Kidney epithelial cell (primary cell): ENCODE measurements around the gene DLG2. TPM values are rescaled to one million over a fixed set of nuclear protein-coding genes. Genes with fewer than 3 reads are reported as not detected.

ENCODE experiments used
- DNase-seq: peaks from one replicate; pipeline ENCODE4 v3.0.0-alpha.2; 2010; ENCODE audit warnings: low read depth
- H3K27me3 ChIP-seq: 2 replicates; pipeline ENCODE4 v1.6.0; 2011; ENCODE audit warnings: low read length; ENCODE audit not compliant: control insufficient read depth, insufficient read depth
- H3K36me3 ChIP-seq: 2 replicates; pipeline ENCODE4 v1.5.1; 2011; ENCODE audit warnings: low read length; ENCODE audit not compliant: control insufficient read depth, insufficient read depth
- H3K4me3 ChIP-seq: 2 replicates; pipeline ENCODE4 v1.5.1; 2011; ENCODE audit warnings: low read depth, mild to moderate bottlenecking, control low read depth, low read length
- total RNA-seq: library from RNA; depleted of rRNA; stranded (reverse); fragments of >200 nt; gene quantifications from 2 replicates; pipeline ENCODE4 v1.2.3, GENCODE V29; 2015
- TF ChIP-seq, protein P1 (sequence below): IDR thresholded peaks from 2 replicates; pipeline ENCODE4 v1.5.1; 2011; ENCODE audit warnings: mild to moderate bottlenecking, moderate library complexity, low read length, control low read depth, inconsistent platforms; ENCODE audit not compliant: insufficient read depth, poor library complexity, severe bottlenecking

DLG2 gene
- total RNA-seq, 1 donor from 2014 or later, result 0.75 TPM

DNA sequence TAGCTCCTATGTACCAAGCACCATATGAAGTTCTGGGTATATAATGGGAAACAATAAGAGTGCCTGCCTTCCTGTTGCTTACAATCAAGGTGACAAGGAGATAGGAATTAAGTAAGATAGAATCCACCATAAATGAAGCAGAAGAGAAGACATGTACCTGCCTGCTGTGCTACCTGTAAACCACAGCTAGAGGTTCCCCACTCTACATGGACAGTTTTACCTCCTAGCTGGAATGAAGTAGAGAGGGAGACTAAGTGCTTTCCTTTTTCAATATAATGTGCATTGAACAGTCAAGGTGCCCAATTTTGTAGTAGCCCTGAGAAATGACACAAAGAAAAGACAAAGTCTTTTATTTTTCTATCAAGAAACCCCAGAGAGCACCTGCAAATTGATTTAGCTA, 984.6 kb downstream of the DLG2 start:
- Histone ChIP-seq H3K4me3 (no peak overlapping the region), H3K36me3 (no peaks in the 10 kb centered on the region), H3K27me3 (no peaks in the 10 kb centered on the region)
- no peak for DNase-seq
- TF ChIP-seq, protein P1, sequence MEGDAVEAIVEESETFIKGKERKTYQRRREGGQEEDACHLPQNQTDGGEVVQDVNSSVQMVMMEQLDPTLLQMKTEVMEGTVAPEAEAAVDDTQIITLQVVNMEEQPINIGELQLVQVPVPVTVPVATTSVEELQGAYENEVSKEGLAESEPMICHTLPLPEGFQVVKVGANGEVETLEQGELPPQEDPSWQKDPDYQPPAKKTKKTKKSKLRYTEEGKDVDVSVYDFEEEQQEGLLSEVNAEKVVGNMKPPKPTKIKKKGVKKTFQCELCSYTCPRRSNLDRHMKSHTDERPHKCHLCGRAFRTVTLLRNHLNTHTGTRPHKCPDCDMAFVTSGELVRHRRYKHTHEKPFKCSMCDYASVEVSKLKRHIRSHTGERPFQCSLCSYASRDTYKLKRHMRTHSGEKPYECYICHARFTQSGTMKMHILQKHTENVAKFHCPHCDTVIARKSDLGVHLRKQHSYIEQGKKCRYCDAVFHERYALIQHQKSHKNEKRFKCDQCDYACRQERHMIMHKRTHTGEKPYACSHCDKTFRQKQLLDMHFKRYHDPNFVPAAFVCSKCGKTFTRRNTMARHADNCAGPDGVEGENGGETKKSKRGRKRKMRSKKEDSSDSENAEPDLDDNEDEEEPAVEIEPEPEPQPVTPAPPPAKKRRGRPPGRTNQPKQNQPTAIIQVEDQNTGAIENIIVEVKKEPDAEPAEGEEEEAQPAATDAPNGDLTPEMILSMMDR, result no peak

DNA sequence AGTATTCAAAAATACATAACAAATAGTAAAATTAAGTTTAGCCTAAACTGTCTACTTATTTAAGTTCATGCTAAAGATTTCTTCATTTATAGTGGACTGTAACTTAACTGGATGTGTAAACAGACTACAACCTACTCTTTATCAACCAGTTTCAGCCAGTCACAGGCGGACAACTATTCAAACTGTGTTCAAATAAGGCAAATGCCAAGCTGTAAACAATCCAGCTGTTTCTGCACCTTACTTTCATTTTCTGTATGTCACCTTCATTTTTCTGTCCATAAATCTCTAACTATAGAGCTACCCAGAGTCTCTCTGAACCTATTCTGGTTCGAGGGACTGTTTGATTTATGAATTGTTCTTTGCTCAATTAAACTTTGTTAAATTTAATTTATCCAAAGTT, 992.8 kb downstream of the DLG2 start:
- TF ChIP-seq, protein P1, result no peak
- no peaks in the 10 kb centered on the region for H3K27me3 ChIP-seq
- no peak for DNase-seq

DNA sequence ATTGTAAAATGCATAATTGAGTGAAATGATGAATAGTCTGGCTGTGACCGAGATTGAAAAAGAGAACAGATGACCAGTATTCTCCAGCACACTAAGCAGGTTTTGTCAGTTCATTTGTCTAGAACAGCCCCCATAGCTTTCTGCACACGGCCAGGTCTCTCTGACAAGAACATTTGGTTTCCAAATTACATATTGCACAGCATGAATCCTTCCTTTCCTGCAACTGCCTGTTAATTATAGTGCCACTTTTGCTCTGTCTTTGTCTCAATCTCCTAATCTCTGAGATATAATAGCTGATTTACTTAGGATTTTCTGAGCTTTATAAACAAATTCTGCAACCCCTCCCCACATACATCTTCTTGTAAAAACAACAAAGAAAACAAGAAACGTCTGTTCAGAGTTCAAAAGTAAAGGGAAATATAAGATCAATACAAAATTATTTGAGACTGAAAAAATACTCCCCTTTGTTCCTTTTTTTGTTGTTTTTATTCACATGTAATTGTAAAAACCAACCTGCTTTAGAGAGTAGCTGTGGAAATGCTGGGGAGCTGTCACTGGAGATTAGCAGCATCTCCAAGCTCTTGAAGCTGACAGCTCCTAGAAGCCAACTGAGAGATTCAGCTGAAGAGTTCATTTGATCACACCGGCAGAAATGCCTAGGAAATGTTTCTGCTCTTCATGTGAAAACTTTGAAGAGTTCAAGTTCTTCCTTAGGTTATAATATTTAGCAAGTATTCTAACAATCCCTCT, 998.1 kb downstream of the DLG2 start:
- DNase-seq, result no peak
- Histone ChIP-seq H3K4me3 (no peak overlapping the region), H3K27me3 (no peaks in the 10 kb centered on the region), H3K36me3 (no peaks in the 10 kb centered on the region)
- TF ChIP-seq, protein P1, result no peak

More for the DNA sequence above, 992.8 kb downstream of the DLG2 start:
- Histone ChIP-seq H3K36me3 (no peaks in the 10 kb centered on the region), H3K4me3 (no peak overlapping the region)

DNA sequence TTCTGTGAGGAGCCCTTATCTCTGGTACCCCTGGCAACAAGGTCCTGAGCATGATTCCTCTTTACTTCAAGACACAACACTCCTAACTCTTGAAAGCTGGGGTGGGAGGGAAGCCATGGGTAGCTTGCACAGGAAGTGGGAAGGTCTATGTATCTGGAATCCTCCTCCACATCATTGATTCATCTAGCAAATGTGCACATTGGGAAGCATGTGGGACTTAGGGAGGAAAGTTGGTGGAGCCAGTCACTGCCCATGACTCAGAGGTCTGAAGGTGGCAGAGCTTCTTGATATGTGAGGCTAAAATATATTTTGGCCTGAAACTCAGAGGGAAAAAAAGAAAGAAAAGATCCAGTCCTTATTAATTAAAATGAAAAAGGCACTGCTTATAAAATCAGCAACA, 1000.9 kb downstream of the DLG2 start:
- no peaks in the 10 kb centered on the region for H3K36me3 ChIP-seq
- DNase-seq, result peak; percentile 14
- no peaks in the 10 kb centered on the region for H3K27me3 ChIP-seq
- TF ChIP-seq, protein P1, result no peak
- no peak overlapping the region for H3K4me3 ChIP-seq

DNA sequence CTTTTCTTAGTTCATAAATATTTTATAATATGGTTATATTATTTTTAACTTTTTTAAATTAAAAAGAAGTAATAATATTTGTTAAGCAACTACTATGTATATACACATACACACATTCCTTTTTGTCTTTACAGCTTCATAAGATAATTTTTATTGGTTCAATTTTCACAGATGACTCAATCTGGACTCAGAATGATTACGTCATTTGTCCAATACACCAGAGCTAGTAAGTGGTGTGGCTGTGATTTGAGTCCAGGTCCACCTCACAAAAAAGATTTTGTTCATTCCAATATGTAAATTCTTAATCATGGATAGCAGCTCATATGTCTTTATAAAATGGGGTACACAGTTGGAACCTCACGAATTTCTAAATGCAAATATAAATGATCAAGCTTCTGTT, 1014.5 kb downstream of the DLG2 start:
- H3K27me3 ChIP-seq, result no peaks in the 10 kb centered on the region
- no peak for DNase-seq
- no peak overlapping the region for H3K4me3 ChIP-seq
- no peaks in the 10 kb centered on the region for H3K36me3 ChIP-seq
- TF ChIP-seq, protein P1, result no peak

DNA sequence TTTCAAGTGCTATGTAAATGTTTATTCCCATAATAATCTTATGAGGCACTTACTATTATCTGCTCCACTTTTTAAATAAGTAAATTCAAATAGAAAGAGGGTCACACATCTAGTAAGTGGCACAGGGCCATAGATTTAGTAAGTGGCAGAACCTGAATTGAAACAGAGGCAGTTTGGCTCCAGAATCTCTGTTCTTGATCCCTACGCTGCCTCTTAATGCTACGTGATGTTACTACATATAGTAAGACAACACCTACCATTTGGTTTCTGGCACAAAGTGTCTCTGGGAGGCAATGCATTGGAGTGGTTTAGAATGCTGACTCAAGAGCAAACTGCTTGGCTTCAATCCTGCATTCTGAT, 1018.3 kb downstream of the DLG2 start:
- H3K4me3 ChIP-seq, result no peak overlapping the region
- H3K36me3 ChIP-seq, result no peaks in the 10 kb centered on the region
- no peak for DNase-seq
- TF ChIP-seq, protein P1, result no peak
- no peaks in the 10 kb centered on the region for H3K27me3 ChIP-seq
